K562 (cell line): ENCODE data around the gene AKAP12. TPM values are rescaled to one million over a fixed set of nuclear protein-coding genes. Genes with fewer than 3 reads are reported as not detected.

ENCODE experiments used
- BCOR ChIP-seq: fragments of 450-650 bp; IDR thresholded peaks from 2 replicates; pipeline ENCODE4 v1.6.1; 2016
- BMI1 ChIP-seq: fragments of 150-350 bp; IDR thresholded peaks from 2 replicates; pipeline ENCODE4 v1.6.1; 2014; ENCODE audit warnings: low read length
- CSDE1 ChIP-seq, 2 experiments: fragments of 450-650 bp; IDR thresholded peaks; 2 replicates each; pipeline ENCODE4 v1.6.1; 2016; ENCODE audit warnings: mild to moderate bottlenecking in 1 of 2
- HOMEZ ChIP-seq: fragments of 250-450 bp; sonication (Bioruptor Pico); IDR thresholded peaks from 2 replicates; pipeline ENCODE4 v1.4.0; 2020; ENCODE audit warnings: mild to moderate bottlenecking, moderate library complexity
- ID3 ChIP-seq, 2 experiments: fragments of 250-450 bp in 1 of 2; fragments of 450-650 bp in 1 of 2; sonication (Bioruptor Pico) in 1 of 2; IDR thresholded peaks; 2 replicates each; pipeline versions ENCODE4 v1.6.1 to v1.8.0; 2016 to 2021; ENCODE audit warnings: mild to moderate bottlenecking in 2 of 2, moderate library complexity in 2 of 2, missing compliant biosample characterization in 1 of 2, missing genetic modification characterization in 1 of 2
- MEF2D ChIP-seq: conservative IDR thresholded peaks from 2 replicates; pipeline ENCODE4 v1.6.1; 2016; ENCODE audit warnings: low read depth, missing genetic modification characterization, missing compliant biosample characterization
- NFIX ChIP-seq: fragments of 250-450 bp; sonication (Bioruptor Pico); IDR thresholded peaks from 2 replicates; pipeline ENCODE4 v1.4.0; 2020; ENCODE audit warnings: low read depth, mild to moderate bottlenecking, moderate library complexity
- PKNOX1 ChIP-seq: fragments of 450-650 bp; IDR thresholded peaks from 2 replicates; pipeline ENCODE4 v1.6.1; 2016
- USF2 ChIP-seq: sonication (generic); formaldehyde crosslinking; IDR thresholded peaks from 2 replicates; pipeline ENCODE4 v1.5.0; 2020; ENCODE audit warnings: missing genetic modification reagents
- WHSC1 ChIP-seq: IDR thresholded peaks from one replicate; pipeline ENCODE4 v1.6.1; 2012; ENCODE audit warnings: low read length, control low read depth, inconsistent platforms
- ZSCAN32 ChIP-seq: fragments of 450-650 bp; formaldehyde crosslinking; IDR thresholded peaks from 2 replicates; pipeline ENCODE4 v1.4.0; 2020; ENCODE audit warnings: mild to moderate bottlenecking, moderate library complexity
- polyA plus RNA-seq, 8 experiments: library from polyadenylated mRNA; depleted of rRNA in 4 of 8; stranded (reverse) in 5 of 8; unstranded in 3 of 8; fragments of >200 nt; fragmentation: Nextera tagmentation in 2 of 8; fragmentation: Illumina TruSeq in 1 of 8; extraction: Ambion mirVana in 2 of 8; extraction: Trizol in 1 of 8; gene quantifications; 2 replicates each; pipeline versions ENCODE4 v1.2.1 to v1.2.3, GENCODE V29; 2011 to 2014; ENCODE audit warnings: inconsistent platforms in 1 of 8, missing spikeins in 1 of 8
- total RNA-seq, 7 experiments: library from RNA; depleted of rRNA in 6 of 7; stranded (reverse); fragments of >200 nt in 6 of 7; fragmentation: Illumina TruSeq in 2 of 7; extraction: Trizol in 2 of 7; gene quantifications; 2 replicates each; pipeline versions ENCODE4 v1.2.1 to v1.2.3, GENCODE V29; 2011 to 2021; ENCODE audit warnings: low replicate concordance in 1 of 7
- TF ChIP-seq, protein P1 (sequence below): sonication (generic); formaldehyde crosslinking; IDR thresholded peaks from 2 replicates; pipeline ENCODE4 v1.4.0; 2020; ENCODE audit warnings: mild to moderate bottlenecking, missing genetic modification reagents
- TF ChIP-seq, protein P2 (sequence below): fragments of 250-450 bp; sonication (Bioruptor Pico); IDR thresholded peaks from 2 replicates; pipeline ENCODE4 v1.9.0; 2021; ENCODE audit warnings: mild to moderate bottlenecking, inconsistent platforms
- TF ChIP-seq, protein P3 (sequence below): fragments of 450-650 bp; formaldehyde crosslinking; IDR thresholded peaks from 2 replicates; pipeline ENCODE4 v1.4.0; 2020; ENCODE audit warnings: mild to moderate bottlenecking, mixed read lengths

Gene AKAP12
- total and polyA plus RNA-seq, 9 of the 15 experiments (the other 6 are each of a cell fraction or from before 2014, with no cell fraction given), result 0.08 to 2.0 (median 0.62) TPM

- TF ChIP-seq, protein P1, sequence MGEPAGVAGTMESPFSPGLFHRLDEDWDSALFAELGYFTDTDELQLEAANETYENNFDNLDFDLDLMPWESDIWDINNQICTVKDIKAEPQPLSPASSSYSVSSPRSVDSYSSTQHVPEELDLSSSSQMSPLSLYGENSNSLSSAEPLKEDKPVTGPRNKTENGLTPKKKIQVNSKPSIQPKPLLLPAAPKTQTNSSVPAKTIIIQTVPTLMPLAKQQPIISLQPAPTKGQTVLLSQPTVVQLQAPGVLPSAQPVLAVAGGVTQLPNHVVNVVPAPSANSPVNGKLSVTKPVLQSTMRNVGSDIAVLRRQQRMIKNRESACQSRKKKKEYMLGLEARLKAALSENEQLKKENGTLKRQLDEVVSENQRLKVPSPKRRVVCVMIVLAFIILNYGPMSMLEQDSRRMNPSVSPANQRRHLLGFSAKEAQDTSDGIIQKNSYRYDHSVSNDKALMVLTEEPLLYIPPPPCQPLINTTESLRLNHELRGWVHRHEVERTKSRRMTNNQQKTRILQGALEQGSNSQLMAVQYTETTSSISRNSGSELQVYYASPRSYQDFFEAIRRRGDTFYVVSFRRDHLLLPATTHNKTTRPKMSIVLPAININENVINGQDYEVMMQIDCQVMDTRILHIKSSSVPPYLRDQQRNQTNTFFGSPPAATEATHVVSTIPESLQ (CRISPR knock-in tag), result no peak
- no peak for TF ChIP-seq NFIX (CRISPR knock-in tag)
- TF ChIP-seq PKNOX1, result no peak
- no peak for TF ChIP-seq HOMEZ (CRISPR knock-in tag)
- TF ChIP-seq MEF2D, result no peak
- TF ChIP-seq, protein P2, sequence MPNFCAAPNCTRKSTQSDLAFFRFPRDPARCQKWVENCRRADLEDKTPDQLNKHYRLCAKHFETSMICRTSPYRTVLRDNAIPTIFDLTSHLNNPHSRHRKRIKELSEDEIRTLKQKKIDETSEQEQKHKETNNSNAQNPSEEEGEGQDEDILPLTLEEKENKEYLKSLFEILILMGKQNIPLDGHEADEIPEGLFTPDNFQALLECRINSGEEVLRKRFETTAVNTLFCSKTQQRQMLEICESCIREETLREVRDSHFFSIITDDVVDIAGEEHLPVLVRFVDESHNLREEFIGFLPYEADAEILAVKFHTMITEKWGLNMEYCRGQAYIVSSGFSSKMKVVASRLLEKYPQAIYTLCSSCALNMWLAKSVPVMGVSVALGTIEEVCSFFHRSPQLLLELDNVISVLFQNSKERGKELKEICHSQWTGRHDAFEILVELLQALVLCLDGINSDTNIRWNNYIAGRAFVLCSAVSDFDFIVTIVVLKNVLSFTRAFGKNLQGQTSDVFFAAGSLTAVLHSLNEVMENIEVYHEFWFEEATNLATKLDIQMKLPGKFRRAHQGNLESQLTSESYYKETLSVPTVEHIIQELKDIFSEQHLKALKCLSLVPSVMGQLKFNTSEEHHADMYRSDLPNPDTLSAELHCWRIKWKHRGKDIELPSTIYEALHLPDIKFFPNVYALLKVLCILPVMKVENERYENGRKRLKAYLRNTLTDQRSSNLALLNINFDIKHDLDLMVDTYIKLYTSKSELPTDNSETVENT (CRISPR knock-in tag), result no peak
- no peak for TF ChIP-seq ZSCAN32 (CRISPR knock-in tag)
- TF ChIP-seq BCOR, result no peak
- TF ChIP-seq CSDE1 (IDR thresholded peaks at IDR 0.05), result no peak
- TF ChIP-seq BMI1, result peak; percentile 31; the same call in 1 of the 2 replicates
- no peak for TF ChIP-seq ID3 (CRISPR knock-in tag; IDR thresholded peaks at IDR 0.05)
- no peak for TF ChIP-seq ID3 (tag; IDR thresholded peaks at IDR 0.05)
- TF ChIP-seq, protein P3, sequence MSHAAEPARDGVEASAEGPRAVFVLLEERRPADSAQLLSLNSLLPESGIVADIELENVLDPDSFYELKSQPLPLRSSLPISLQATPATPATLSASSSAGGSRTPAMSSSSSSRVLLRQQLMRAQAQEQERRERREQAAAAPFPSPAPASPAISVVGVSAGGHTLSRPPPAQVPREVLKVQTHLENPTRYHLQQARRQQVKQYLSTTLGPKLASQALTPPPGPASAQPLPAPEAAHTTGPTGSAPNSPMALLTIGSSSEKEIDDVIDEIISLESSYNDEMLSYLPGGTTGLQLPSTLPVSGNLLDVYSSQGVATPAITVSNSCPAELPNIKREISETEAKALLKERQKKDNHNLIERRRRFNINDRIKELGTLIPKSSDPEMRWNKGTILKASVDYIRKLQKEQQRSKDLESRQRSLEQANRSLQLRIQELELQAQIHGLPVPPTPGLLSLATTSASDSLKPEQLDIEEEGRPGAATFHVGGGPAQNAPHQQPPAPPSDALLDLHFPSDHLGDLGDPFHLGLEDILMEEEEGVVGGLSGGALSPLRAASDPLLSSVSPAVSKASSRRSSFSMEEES (CRISPR knock-in tag), result peak; percentile 56; the same call in 1 of the 2 replicates
- TF ChIP-seq USF2 (CRISPR knock-in tag), result peak; percentile 57; the same call in 1 of the 2 replicates
- no peak for TF ChIP-seq WHSC1
These were observed 85.6 kb downstream of the AKAP12 start (continued) for GRCh38 chr6:151325075-151326050.
